ENCODE results near the gene ANGEL1. TPM values are rescaled to one million over a fixed set of nuclear protein-coding genes. Genes with fewer than 3 reads are reported as not detected.

The ANGEL1 gene
- total RNA-seq, 1 experiment from 2014 or later, result 19.9 TPM

- no peak overlapping the region for H3K4me3 ChIP-seq (ENCODE audit: low read depth, low read length, poor library complexity, severe bottlenecking)
- intact Hi-C loops (cut with micrococcal nuclease; ENCODE audit: unreplicated experiment), result no loop called here
- H3K27me3 ChIP-seq (replicated peaks; ENCODE audit: insufficient read depth, low read depth, low read length, poor library complexity), result no peaks in the 10 kb centered on the region
- BruUV-seq (replicated peaks), result no TSS peak
- no peak for DNase-seq (ENCODE audit: low spot score)
- no peaks in the 10 kb centered on the region for H3K9me3 ChIP-seq (ENCODE audit: low read depth, low read length, poor library complexity, severe bottlenecking)
- no peak for TF ChIP-seq CTCF (conservative IDR thresholded peaks at IDR 0.05; ENCODE audit: low read depth, low read length)
- no peak for TF ChIP-seq EZH2 (IDR thresholded peaks at IDR 0.05; ENCODE audit: borderline replicate concordance, low read depth, low read length, poor library complexity, severe bottlenecking)
- H3K27ac ChIP-seq (ENCODE audit: low read depth, low read length, poor library complexity, severe bottlenecking), result no peak overlapping the region
- no peaks in the 10 kb centered on the region for H3K4me1 ChIP-seq (ENCODE audit: insufficient read depth, low read length, poor library complexity, severe bottlenecking)
- POLR2A ChIA-PET (ENCODE audit: low non-redundant PET), result no interaction called here
- CTCF ChIA-PET, result interaction anchor here (0.6 kb wide), 2 partner anchors 93 to 129 kb away, joined by 3 read pairs; no protein-coding TSS in a partner anchor
- H3K36me3 ChIP-seq (ENCODE audit: insufficient read depth, low read length, poor library complexity, severe bottlenecking), result no peaks in the 10 kb centered on the region
Measured at GRCh38 chr14:76778546-76779215, 34.0 kb downstream of the ANGEL1 start.

- ChIA-PET POLR2A (ENCODE audit: low non-redundant PET) (no interaction called here), CTCF (interaction anchor here (0.6 kb wide), 1 partner anchor 67 kb away, joined by 3 read pairs; no protein-coding TSS in a partner anchor)
- H3K9me3 ChIP-seq (ENCODE audit: low read depth, low read length, poor library complexity, severe bottlenecking), result no peaks in the 10 kb centered on the region
- intact Hi-C loops (cut with micrococcal nuclease; ENCODE audit: unreplicated experiment), result no loop called here
- no peaks in the 10 kb centered on the region for H3K4me1 ChIP-seq (ENCODE audit: insufficient read depth, low read length, poor library complexity, severe bottlenecking)
- DNase-seq (ENCODE audit: low spot score), result no peak
- no TSS peak for BruUV-seq (replicated peaks)
- TF ChIP-seq CTCF (conservative IDR thresholded peaks at IDR 0.05; ENCODE audit: low read depth, low read length) (no peak), EZH2 (IDR thresholded peaks at IDR 0.05; ENCODE audit: borderline replicate concordance, low read depth, low read length, poor library complexity, severe bottlenecking) (no peak)
- H3K36me3 ChIP-seq (ENCODE audit: insufficient read depth, low read length, poor library complexity, severe bottlenecking), result no peaks in the 10 kb centered on the region
- no peak overlapping the region for H3K4me3 ChIP-seq (ENCODE audit: low read depth, low read length, poor library complexity, severe bottlenecking)
- H3K27me3 ChIP-seq (replicated peaks; ENCODE audit: insufficient read depth, low read depth, low read length, poor library complexity), result no peaks in the 10 kb centered on the region
- no peak overlapping the region for H3K27ac ChIP-seq (ENCODE audit: low read depth, low read length, poor library complexity, severe bottlenecking)
Measured at GRCh38 chr14:76777721-76778120, 35.0 kb downstream of the ANGEL1 start.

GRCh38 chr14:76776428-76777251, 36.0 kb downstream of the ANGEL1 start:
- peak; percentile 36 for DNase-seq (ENCODE audit: low spot score)
- no peaks in the 10 kb centered on the region for H3K36me3 ChIP-seq (ENCODE audit: insufficient read depth, low read length, poor library complexity, severe bottlenecking)
- ChIA-PET CTCF (interaction anchor here (0.6 to 1.8 kb wide), 2 partner anchors 8 to 66 kb away, joined by 3 to 8 read pairs; no protein-coding TSS in a partner anchor), POLR2A (ENCODE audit: low non-redundant PET) (no interaction called here)
- intact Hi-C loops (cut with micrococcal nuclease; ENCODE audit: unreplicated experiment), result no loop called here
- H3K27me3 ChIP-seq (replicated peaks; ENCODE audit: insufficient read depth, low read depth, low read length, poor library complexity), result no peaks in the 10 kb centered on the region
- no peak for TF ChIP-seq EZH2 (IDR thresholded peaks at IDR 0.05; ENCODE audit: borderline replicate concordance, low read depth, low read length, poor library complexity, severe bottlenecking)
- no peak for TF ChIP-seq CTCF (conservative IDR thresholded peaks at IDR 0.05; ENCODE audit: low read depth, low read length)
- no peak overlapping the region for H3K27ac ChIP-seq (ENCODE audit: low read depth, low read length, poor library complexity, severe bottlenecking)
- BruUV-seq (replicated peaks), result no TSS peak
- H3K4me3 ChIP-seq (ENCODE audit: low read depth, low read length, poor library complexity, severe bottlenecking), result no peak overlapping the region
- no peaks in the 10 kb centered on the region for H3K9me3 ChIP-seq (ENCODE audit: low read depth, low read length, poor library complexity, severe bottlenecking)
- no peaks in the 10 kb centered on the region for H3K4me1 ChIP-seq (ENCODE audit: insufficient read depth, low read length, poor library complexity, severe bottlenecking)
